Kidney (tissue), 14 donors: ENCODE data around the gene ARF1. TPM values are rescaled to one million over a fixed set of nuclear protein-coding genes. Genes with fewer than 3 reads are reported as not detected.
A peak's percentile ranks its signal among the peaks of the same experiment; 100 is the strongest.

Experiments used
- DNase-seq, 5 donors: peaks; one replicate each; pipeline ENCODE4 v3.0.0-alpha.2; 2013 to 2020
- FAIRE-seq: peaks from 2 replicates; lab custom pipeline; 2012; peaks lifted over from hg19 to GRCh38; lab: Jason Lieb, UNC
- H3K27ac ChIP-seq, 2 donors: one replicate each; pipeline ENCODE4 v1.7.0; 2013; ENCODE audit warnings: low read depth in 2 of 2, low read length in 2 of 2, inconsistent platforms in 1 of 2
- H3K27me3 ChIP-seq: one replicate; pipeline ENCODE4 v1.7.1; 2013; ENCODE audit warnings: low read length, inconsistent platforms; ENCODE audit not compliant: control insufficient read depth, insufficient read depth
- H3K36me3 ChIP-seq, 3 donors: one replicate each; pipeline versions ENCODE4 v1.7.0 to v1.7.1; 2013; ENCODE audit warnings: low read length in 3 of 3, control low read depth in 1 of 3, inconsistent platforms in 1 of 3; ENCODE audit not compliant: insufficient read depth in 3 of 3, control insufficient read depth in 2 of 3
- H3K4me1 ChIP-seq, 3 donors: one replicate each; pipeline versions ENCODE4 v1.7.0 to v1.7.1; 2013; ENCODE audit warnings: low read length in 3 of 3, inconsistent platforms in 1 of 3, low read depth in 1 of 3; ENCODE audit not compliant: control insufficient read depth in 2 of 3, insufficient read depth in 2 of 3
- H3K4me3 ChIP-seq, 3 donors: one replicate each; pipeline versions ENCODE4 v1.7.0 to v1.8.1; 2013; ENCODE audit warnings: low read length in 3 of 3, control low read depth in 1 of 3, inconsistent platforms in 1 of 3
- H3K9ac ChIP-seq, 3 donors: one replicate each; pipeline versions ENCODE4 v1.7.0 to v1.7.1; 2013; ENCODE audit warnings: low read length in 3 of 3, control low read depth in 1 of 3, inconsistent platforms in 1 of 3
- H3K9me3 ChIP-seq, 3 donors: one replicate each; pipeline versions ENCODE4 v1.7.0 to v1.7.1; 2013; ENCODE audit warnings: low read length in 3 of 3, control low read depth in 1 of 3, inconsistent platforms in 1 of 3; ENCODE audit not compliant: control insufficient read depth in 2 of 3, insufficient read depth in 1 of 3
- CTCF ChIP-seq: IDR thresholded peaks from 3 replicates; pipeline ENCODE4 v1.5.1; 2012; ENCODE audit warnings: mild to moderate bottlenecking, moderate library complexity, borderline replicate concordance; ENCODE audit not compliant: insufficient read depth; ENCODE audit errors: extremely low read depth
- intact Hi-C: fragments of 100-400 bp; cut with DNase I; formaldehyde crosslinking; loops from one replicate; pipeline ENCODE4 v1.11.1; 2022
- microRNA-seq: library from miRNA; unstranded; fragments of <30 nt; microRNA quantifications from one replicate; pipeline ENCODE4 v1.2.0, GENCODE V29; 2020
- polyA plus RNA-seq: library from polyadenylated mRNA; stranded (reverse); fragments of 350-450 nt; fragmentation: Illumina TruSeq; extraction: RNeasy Lipid Tissue Mini Kit (QIAGEN cat#74804); gene quantifications from one replicate; pipeline ENCODE4 v1.2.3, GENCODE V29; 2014; ENCODE audit warnings: low read depth, low replicate concordance; ENCODE audit not compliant: insufficient read depth
- total RNA-seq: library from RNA; stranded (reverse); fragmentation: NEBNext Ultra II Directional; extraction: Animal tissue kit (Norgen Biotek cat#: 25700); gene quantifications from one replicate; pipeline ENCODE4 v1.2.1, GENCODE V29; 2021
- donor health status: control.
- donor health status: control.
- donor health status: control.
- donor health status: control.
- donor health status: control.
- donor health status: DM: yes; HTN: yes; CAD: no.
- donor health status: Normal renal cell carcinoma (clear cell type).

The ARF1 gene
- total and polyA plus RNA-seq, 2 donors from 2014 or later: 383 to 398 TPM

- H3K9ac ChIP-seq: no peak overlapping the region
- peak overlapping the region in 1 of 2 donors; percentile 75 for H3K27ac ChIP-seq
- no peaks in the 10 kb centered on the region for H3K9me3 ChIP-seq
- H3K4me1 ChIP-seq: peaks cover 0 to 35% (median 7%) of the 10 kb centered on the region in 3 donors
- no peaks in the 10 kb centered on the region for H3K27me3 ChIP-seq
- peaks cover 0 to 13% (median 0%) of the 10 kb centered on the region in 3 donors for H3K36me3 ChIP-seq
- intact Hi-C loops: no loop called here
- no peak for TF ChIP-seq CTCF
- no peak overlapping the region for H3K4me3 ChIP-seq
- no peak for FAIRE-seq
- DNase-seq: peak in 2 of 5 donors; percentile 41 to 68
These were observed 65.8 kb downstream of the ARF1 start for GRCh38 chr1:228148196-228148861.

Small RNAs within 50 kb of the gene (microRNA-seq; reads per million reads assigned to microRNA genes)
- 3.4 reads per million, percentile 2 among the genes with 10 or more reads in this experiment for gene MIR3620

Other genes with a start within 250 kb of the ARF1 start
- gene WNT9A, start 134.8 kb upstream of the ARF1 start, total RNA-seq: 3.1 TPM
- gene WNT9A, start 134.8 kb upstream of the ARF1 start, polyA plus RNA-seq: 0.58 TPM
- not detected for gene WNT3A, start 75.7 kb upstream of the ARF1 start, total RNA-seq
- not detected for gene WNT3A, start 75.7 kb upstream of the ARF1 start, polyA plus RNA-seq
- 17.4 TPM for gene C1orf35, start 20.6 kb downstream of the ARF1 start, total RNA-seq
- 17.6 TPM for gene C1orf35, start 20.6 kb downstream of the ARF1 start, polyA plus RNA-seq
- gene MRPL55, start 26.6 kb downstream of the ARF1 start, total RNA-seq: 37.8 TPM
- gene MRPL55, start 26.6 kb downstream of the ARF1 start, polyA plus RNA-seq: 141 TPM
- gene GUK1, start 57.6 kb downstream of the ARF1 start, total RNA-seq: 221 TPM
- 410 TPM for gene GUK1, start 57.6 kb downstream of the ARF1 start, polyA plus RNA-seq
- gene GJC2, start 67.2 kb downstream of the ARF1 start, total RNA-seq: 6.0 TPM
- gene GJC2, start 67.2 kb downstream of the ARF1 start, polyA plus RNA-seq: 0.73 TPM
- gene IBA57, start 83.1 kb downstream of the ARF1 start, total RNA-seq: 13.0 TPM
- gene IBA57, start 83.1 kb downstream of the ARF1 start, polyA plus RNA-seq: 4.7 TPM
- gene OBSCN, start 125.3 kb downstream of the ARF1 start, total RNA-seq: 30.0 TPM
- 14.5 TPM for gene OBSCN, start 125.3 kb downstream of the ARF1 start, polyA plus RNA-seq